Measurements from ENCODE around the gene CPEB2.

The CPEB2 gene

DNA sequence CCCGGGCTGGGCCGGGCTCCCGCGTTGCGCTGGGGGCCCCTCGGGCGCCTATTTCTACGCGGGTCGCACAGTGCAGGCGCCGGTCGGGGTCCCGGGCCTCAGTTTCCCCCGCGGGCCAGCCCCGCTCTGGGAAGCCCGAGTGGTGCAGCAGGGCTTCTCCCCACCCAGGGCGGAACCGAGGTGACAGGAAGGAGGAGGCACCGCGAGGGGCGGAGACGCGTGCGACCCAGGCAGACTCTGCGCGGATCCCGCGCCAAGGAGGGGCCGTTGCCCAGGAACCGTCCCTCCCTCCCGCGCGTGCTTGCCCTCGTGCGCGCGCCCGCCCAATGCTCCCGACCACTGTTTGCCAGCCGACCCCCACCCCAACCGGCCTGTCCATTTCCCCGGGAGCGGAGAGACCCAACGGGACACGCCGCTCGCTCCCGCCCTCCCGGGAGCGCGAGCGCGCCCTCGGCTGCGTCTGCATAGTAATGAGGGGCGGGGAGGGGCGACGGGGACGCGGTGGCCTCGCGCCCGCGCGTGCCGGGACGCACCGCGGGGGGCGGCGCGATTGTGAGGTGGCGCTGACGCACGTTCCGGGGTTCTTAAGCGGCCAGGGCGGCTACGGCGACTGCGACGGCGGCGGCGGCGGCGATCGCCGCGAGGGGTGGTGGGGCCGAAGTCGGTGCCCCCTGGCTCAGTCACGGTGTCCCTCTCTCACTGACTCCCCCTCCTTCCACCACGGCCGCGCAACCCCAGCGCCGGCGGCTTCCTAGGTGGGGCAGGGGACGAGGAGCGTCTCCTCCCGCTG lies at the start of gene CPEB2:
CPEB2 (plus strand) TSS at position 613 of the 790 bp plus-strand sequence. CDS start 193 bp downstream, outside the sequence.
- peak; percentile 77 for DNase-seq

DNA sequence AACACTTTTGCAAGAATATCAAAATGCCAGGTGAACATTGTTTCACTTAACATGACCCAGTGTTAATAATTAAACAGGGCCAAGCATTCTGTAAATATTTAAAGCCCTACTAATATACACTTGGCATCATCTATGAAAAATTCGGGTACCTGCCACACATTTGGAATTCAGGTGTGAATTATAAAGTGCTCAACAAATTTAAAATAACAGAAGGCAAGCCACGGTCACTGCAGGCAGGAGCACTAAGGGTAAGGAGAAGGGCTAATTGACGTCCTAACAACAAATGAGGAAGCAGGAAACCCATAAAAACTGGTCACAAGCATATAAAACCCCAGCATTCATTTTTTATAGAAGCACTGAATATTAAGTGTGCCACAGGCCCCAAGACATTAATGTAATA lies 43.8 kb upstream of the CPEB2 start:
- no peak for DNase-seq

DNA sequence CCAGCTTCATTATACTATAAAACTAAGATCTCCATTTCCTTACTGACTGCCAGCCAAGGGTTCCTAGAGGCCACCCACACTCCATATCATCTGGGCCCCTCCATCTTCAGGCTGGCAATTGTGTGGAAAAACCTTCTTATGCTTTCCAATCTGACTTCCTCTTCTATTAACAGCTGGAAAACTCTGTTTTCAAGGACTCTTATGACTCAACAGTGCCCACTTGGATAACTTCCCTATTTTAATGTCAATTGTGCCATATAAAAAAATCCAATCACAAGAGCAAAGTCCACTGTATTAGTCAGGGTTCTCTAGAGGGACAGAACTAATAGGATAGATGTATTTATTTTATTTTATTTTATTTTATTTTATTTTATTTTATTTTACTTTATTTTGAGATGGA lies 41.0 kb upstream of the CPEB2 start:
- no peak for DNase-seq

DNA sequence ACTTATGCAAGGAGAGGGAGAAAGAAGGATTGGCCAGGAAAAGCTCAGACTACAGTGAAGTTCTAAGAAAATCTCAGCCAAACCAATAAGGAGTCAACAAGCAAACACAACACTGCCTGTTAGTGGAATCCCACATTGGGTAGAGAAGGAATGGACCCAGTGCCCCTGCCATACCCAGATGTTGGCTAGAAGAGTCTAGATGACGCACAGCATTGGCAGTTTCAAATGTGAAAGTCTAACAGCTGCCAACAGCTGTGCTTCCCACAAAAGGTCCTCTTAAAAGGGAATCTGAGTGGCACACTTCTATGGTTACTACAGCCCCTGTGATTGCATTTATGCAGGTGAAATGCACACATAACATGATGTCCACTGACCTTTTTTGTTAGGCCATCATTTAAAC lies 37.2 kb upstream of the CPEB2 start:
- DNase-seq = no peak

DNA sequence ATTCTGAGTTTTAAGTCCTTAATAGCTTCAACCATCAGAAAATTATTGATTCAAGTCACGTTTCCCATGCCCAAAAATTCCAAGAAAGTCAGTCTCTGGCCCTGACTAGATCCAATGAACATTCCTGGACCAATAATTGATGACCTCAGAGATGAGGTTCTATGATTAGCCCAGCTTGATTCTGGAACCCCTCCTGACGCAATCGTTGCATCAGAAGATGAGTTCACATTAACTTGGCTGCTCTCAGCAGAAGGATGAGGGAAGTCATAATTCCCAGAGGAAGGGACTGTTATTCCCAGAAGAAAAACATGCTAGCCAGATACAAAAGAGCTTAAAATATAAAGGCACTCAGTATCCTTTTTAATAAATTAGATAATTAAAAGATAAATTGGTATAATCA lies 34.3 kb upstream of the CPEB2 start:
- no peak for DNase-seq

DNA sequence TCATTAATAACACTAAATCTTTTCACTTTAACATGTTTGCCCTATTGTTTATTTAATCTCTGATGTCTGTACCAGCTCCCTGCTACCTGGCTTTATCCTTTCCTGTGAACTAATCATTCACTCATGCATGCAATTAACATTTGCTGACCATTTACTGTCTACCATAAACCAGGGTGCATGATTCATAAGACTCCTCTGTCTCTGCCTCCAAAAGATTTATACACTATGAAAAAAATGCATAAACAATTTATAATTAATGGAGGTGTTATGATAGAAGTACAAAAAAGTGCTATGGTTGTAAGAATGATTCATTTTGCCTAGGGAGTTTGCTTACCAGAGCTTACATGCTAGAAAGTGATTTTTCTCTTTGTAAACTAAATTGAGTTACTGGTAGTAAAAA lies 24.5 kb upstream of the CPEB2 start:
- DNase-seq = no peak

DNA sequence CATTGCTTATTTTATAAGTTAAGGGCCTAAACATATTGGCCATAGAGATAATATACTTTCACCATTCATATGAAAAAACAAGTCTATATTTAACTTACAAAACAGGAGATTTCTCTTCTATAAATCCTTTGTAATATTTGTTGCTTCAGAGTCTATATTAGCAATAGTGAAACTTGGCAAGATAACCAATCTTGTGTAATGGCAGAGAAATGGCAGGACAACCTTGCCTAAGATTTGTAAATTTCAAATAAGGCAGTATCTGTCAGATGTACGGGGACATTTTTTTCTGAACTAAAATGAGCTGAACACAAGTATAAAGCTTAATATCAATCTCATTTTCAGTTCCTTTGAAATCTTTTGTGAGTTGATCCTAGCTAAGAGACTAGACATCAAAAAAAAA lies 17.8 kb upstream of the CPEB2 start:
- no peak for DNase-seq

DNA sequence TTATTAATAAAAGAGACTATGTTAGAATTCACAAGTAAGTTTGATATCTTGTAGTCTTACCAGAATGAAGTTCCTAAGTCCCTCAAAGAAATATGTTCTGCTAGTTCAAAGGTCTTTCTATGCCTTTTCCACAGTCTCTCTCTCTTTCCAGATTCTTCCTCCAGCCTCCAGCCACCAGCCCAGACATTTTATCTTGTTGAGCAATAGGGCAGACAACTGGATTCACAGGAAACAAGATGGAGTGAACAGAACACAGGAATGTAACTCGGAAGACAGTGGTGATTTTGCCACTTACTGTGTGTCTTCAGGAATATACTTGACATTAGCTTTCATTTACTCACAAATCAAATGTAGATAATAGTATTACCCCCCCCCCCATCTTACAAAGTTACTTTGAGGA lies 17.1 kb upstream of the CPEB2 start:
- no peak for DNase-seq

DNA sequence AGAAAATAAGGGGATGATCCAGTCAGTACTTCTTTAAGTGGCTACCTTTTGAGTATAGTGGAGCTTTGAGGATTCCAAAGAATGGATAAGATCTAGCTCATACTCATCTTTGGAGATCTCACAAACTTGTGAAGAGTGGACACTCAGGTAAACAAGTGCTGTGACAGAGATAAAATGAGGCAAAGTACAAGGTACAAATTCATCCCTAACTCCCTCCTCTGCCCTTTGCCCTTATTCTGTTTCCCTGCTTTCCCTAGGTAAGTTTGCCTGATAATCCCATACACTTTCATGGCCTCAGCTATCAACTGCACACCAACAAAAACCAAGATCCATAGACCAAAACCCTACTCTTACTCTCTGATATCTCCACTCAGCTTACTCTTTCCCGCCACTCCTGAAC lies 16.4 kb upstream of the CPEB2 start:
- DNase-seq = no peak

DNA sequence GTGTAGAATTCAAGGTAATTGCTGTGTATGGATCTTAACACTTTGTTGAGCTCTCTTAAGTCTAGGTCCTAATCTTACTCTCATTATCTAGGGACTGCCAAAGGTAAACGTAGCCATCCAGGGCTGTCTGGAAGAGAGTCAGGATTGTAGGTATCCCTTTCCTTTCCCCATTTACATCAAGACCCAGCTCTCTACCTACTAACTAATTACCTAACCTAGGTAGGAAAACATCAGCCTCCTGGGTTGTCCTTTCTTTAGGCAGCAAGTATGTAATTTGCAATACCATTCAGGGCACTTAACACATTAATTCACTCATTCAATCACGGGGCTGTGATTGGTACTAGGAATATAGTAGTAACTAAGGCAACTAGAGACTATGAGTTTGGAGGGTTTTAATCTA lies 15.2 kb upstream of the CPEB2 start:
- DNase-seq = no peak

DNA sequence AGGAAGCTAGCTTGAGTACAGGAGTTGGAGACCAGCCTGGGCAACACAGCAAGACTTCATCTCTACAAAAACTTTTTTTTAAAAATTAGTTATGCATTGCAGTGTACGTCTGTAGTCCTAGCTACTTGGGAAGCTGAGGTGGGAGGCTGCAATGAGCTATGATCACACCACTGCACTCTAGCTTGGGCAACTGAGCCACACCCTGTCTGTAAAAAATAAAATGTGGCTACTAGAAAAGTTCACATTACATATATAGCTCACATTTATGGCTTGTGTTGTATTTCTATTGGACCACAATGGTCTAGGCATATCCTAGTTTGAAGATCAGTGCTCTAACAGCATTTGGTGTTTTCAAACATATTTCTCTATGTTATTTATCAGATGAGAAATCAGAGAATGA lies 11.8 kb upstream of the CPEB2 start:
- no peak for DNase-seq

DNA sequence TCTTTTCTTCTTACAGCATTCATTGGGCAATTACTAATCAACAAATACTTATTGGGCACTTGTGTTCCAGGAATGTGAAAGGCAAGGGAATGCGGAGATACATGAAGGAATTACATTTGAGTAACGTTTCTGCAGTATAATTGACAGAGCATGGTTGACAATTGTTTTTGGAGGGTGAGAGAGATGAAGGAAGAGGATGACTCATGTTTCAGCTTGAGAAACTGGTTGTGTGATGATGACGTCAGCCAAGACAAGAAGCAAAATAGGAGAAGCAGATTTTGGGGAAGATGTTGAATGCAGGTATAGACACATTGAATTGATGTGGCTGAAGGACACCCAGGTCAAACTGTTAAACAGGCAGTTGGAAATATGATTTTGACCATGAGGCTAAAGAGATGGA lies 8.0 kb upstream of the CPEB2 start:
- no peak for DNase-seq

DNA sequence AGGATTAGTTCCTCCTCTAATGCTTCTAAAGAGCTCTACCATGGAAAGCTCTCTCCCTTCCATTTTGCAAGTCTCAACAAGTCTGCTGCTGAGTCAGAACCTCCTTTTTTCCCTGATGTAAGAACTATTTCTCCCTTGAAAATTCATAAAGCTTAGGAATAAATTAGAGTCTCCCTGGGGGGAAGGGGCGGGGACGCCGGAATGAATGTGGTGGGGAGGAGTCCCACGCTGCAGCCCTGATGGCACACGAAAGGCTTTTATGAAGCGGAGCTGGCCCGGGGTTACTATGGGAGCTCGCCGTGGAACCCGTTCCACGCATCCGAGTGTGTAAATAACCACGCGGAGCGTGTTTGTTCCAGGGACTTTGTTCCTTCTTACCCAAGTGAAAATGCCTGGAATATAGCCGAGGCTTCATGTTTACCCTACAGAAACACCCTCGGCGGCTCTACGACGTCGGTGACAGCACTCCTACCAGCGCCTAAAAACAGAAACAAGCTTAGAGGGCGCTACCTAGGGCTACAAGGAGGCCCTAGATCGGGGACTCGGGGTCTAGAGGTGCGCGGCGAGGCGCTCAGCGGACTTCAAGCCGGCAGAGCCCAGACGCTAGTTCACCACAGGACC lies 923 bp upstream of the CPEB2 start:
- DNase-seq = peak; percentile 82

DNA sequence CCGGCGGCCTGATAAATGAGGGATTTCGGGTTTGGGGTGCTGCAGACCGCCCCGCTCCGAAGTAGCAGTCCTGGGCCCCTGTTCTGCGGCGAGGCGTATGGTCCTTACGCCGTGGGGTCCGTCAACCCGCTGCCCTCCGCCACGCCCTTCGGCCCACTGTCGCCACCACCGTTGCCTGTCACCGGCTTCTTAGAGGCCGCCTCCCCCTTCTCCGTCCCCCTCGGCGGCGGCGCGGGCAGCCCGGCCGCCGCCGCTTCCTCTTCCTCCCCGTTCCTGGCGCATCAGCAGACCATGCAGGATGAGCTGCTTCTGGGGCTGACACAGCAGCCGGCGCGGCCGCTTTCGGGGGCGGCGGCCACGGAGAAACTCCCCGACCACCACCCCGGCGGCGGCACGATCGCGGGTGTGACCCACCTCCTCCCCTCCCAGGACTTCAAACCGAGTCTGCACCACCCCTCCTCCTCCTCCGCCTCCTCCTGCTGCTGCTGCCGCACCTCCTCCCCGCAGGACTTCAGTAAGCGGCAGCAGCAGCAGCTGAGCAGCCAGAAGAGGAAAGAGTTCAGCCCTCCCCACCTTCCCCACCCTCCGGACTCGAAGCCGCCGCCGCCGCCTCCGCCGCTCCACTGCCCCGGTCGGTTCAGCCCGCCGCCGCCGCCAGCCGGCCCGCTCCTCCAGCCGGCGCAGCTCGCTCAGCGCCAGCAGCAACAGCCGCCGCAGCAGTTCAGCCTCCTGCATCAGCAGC lies 549 bp downstream of the CPEB2 start:
- DNase-seq = peak; percentile 27

DNA sequence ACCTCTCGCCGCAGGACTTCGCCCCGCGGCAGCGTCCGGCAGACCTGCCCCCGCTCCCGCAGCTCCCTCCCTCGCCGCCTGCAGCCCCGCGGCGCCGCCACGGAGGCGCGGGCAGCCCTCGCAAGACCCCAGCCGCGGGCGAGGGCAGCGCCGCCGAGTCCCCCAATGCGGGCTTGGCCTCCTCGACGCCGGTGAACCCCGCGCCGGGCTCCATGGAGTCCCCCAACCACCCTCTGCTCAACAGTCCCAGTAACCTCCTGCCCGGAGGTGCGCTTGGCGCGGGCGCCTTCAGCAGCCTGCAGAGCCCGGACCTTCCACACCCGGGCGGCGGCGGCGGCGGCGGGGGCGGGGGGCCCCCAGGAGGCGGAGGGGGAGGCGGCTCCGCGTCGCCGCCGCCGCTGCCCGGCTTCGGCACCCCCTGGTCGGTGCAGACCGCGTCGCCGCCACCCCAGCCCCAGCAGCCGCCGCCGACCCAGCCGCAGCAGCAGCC lies 1.2 kb downstream of the CPEB2 start:
- no peak for DNase-seq

DNA sequence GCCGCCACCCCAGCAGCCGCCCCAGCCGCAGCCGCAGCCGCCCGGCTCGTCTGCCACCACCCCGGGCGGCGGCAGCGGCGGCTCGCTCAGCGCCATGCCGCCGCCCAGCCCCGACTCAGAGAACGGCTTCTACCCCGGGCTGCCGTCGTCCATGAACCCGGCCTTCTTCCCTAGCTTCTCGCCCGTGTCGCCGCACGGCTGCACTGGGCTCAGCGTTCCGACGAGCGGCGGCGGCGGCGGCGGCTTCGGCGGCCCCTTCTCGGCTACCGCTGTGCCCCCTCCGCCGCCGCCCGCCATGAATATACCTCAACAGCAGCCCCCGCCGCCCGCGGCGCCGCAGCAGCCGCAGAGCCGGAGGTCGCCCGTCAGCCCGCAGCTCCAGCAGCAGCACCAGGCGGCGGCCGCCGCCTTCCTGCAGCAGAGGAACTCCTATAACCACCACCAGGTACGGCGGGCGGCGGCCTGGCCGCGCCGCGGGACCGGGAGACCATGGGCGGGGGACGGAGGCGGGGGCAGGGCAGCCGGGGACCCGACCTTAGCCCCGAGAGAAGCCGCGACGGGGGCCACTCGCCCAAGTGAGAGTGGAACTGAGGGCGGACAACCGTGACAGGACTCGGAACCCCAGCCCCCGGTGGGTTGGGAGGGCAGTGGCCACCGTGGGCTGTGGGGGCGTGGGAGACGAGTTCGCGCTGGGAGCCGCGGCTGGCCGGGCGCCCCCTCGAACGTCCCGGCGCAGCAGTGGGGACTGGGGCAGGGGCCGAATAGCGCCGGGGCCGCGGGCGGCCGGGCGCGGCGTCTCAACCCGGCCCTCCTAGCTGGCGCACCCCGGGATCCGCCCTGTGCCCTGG lies 1.8 kb downstream of the CPEB2 start:
- no peak for DNase-seq

DNA sequence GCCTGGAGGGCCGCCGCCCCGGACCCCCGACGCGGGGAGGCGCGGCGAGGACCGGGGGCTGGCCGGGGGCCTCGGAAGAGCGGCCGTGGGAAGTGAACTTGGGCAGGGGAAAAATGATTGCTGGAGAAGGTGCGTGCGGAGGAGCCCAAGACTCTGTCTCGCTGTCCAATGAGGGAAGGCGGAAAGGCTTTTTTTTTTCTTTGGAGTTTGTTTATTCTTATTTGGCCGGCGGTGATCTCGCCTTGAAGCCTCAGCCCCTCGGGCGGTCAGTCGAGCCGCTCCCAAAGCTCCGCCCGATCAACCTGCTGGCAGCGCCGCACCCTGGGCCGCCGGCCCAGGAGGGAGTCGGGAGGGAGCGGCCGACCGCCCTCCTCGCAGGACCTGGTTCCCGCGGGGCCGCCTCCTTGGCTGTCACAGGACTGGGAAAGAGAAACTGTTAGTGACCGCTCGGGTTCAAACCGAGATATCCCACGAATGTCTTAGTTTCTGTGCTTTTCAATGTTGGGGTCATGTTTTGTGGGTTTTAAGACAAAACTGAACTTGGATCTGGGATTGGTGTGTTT lies 2.5 kb downstream of the CPEB2 start:
- DNase-seq = no peak

DNA sequence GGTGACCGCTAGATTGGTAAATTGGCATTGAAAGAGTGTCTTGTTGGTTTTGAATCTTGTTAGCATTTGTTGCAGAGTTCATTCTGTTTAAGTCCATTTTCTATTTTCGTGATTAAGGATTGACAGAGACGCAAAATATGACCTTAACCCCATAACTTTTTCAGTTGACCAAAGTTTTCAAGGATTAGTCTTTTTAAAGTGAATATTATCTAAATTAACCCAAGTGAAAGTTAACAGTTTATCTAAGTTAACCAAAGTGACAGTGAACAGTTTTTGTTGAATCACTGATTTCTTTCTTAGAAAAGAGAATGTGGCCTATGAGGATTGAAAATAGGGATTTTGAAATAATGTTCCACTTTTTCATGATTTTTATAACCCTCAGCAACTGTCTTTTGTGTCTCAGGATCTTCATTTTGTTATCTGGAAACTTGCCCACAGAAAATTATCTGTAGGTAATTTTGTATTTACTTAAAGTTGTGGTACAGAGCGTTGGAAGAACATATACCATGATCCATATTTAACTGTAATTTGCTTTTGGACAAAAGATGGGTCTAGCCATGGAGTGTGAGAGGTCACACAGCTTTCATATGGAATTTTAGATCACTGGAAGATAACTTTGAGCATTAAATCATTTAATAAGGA lies 3.3 kb downstream of the CPEB2 start:
- DNase-seq = no peak

DNA sequence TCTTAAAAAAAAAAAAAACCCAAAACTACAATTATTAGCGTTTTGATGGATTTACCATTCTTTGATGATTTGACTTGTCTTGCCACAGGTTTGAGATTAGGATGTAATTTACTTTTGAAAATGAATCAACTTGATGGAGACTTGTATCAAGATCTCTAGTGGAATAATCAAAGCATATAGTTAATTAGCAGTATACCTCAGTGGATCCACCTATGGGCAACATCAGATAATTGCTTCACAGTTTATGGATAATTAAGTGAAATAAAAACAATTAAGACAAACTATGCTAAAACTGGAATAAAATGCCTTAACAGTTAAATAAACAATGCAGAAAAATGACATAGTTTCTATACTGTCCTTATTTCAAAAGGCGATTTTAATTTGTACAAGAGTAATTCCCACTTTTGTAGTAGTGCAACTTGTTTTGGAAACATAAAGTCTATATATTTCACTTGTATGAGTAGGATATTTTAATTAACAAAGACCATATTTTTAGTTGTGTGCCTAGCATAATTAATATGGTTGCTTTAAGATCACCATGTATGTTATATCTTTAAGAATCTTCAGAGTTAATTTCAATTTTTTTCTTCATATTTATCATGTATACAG lies 4.2 kb downstream of the CPEB2 start:
- DNase-seq = no peak

DNA sequence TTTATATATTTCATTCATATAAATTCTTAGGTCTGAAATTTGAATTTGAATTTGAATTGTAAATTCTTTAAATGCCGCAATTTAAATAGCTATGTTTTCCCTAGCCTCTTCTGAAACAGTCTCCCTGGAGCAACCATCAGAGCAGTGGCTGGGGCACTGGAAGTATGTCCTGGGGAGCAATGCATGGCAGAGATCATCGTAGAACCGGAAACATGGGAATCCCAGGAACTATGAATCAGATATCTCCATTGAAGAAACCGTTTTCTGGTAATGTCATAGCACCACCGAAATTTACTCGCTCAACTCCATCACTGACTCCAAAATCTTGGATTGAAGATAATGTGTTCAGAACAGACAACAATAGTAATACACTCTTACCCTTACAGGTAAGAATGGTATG lies 4.9 kb downstream of the CPEB2 start:
- DNase-seq = no peak

DNA sequence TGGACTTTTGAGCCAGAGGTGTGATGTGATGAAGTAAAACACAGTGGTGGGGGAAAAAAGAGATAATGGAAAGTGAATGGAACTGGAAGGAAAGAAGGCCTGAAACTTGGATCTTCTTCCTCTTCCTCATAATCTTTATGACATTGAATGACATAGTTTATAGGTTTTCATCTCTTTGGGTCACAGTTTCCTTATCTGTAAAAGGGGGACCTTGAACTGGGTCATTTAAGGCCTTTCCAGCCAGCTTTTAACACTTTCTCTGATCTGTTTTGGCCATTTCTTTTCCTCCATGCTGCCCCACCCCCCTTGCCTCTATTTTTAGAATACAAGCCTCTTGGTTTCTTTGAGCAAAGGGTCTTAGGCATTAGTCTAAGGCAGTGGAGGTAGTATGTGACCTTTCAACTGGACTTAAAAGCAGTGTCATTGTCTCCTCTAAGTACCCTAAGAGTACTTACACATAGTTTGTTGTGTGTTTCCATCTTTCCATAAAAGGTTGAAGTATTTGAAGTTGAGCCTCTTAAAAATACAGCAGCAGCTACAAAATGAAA lies 7.8 kb downstream of the CPEB2 start:
- no peak for DNase-seq

Measured in NCI-H187 treated with DMSO at 0.1 percent for 48 hours (cell line).